Amniotic stem cell (primary cell): ENCODE results near the gene EME1.

Experiments
- DNase-seq: peaks from one replicate; lab custom pipeline; 2025; lab: John Stamatoyannopoulos, UW

Gene EME1

DNA sequence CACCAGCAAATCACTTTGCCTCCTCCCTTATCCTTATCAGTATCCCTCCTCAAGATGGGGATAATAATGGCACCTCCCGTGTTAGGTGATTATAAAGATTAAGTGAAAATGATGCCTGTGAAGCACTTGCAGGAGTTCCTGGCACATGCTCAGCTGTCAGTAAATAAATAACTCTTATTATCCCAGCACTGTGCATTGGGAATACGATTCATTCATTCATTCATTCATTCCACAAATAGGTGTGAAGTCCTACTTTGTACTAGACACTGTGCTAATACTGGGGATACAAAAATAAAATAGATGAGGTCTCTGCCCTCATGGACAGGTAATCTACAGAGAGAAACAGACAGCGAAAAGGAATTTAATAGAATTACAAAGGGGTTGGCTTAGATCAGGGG lies 25.1 kb upstream of the EME1 start:
- DNase-seq: no peak

DNA sequence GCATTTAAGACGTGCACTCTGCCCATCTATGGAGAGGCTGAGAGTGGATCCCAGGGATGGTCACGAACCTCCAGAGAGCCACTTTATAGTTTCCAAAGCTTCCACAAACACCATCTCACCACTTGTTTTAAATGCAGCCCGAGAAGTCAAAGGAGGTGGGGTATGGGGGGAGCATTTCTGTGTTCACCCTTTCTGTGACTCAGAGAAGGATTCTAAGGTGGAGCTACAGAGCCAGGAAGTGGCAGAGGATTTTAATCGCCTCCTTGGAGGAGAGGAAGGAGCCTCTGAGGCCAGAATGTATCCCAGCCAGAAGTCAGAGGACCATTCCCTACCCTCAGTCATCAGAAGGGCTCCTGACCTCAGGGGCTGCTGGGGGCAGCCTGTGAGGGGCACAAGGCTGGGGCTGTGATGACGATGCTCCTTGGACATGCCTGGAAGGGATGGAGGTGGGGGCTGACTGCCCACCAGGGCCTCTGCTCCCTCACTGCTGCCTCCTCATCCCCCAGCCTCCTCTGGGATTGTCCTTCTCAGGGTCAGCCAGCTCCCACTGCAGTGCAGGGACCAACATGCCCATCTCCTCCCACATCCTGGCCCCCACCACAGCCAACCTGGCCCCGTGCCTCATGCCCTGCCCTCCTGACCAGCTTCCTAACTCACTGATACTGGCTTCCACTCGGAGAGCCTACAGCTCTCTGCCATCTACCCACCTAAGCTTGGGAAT lies 24.3 kb upstream of the EME1 start:
- peak; percentile 10 for DNase-seq

- DNase-seq: no peak
Observed at GRCh38 chr17:50349243-50349600, 23.8 kb upstream of the EME1 start.

GRCh38 chr17:50350733-50351132 lies 22.3 kb upstream of the EME1 start:
- DNase-seq: no peak

GRCh38 chr17:50352072-50352692 lies 20.8 kb upstream of the EME1 start:
- DNase-seq: no peak

DNA sequence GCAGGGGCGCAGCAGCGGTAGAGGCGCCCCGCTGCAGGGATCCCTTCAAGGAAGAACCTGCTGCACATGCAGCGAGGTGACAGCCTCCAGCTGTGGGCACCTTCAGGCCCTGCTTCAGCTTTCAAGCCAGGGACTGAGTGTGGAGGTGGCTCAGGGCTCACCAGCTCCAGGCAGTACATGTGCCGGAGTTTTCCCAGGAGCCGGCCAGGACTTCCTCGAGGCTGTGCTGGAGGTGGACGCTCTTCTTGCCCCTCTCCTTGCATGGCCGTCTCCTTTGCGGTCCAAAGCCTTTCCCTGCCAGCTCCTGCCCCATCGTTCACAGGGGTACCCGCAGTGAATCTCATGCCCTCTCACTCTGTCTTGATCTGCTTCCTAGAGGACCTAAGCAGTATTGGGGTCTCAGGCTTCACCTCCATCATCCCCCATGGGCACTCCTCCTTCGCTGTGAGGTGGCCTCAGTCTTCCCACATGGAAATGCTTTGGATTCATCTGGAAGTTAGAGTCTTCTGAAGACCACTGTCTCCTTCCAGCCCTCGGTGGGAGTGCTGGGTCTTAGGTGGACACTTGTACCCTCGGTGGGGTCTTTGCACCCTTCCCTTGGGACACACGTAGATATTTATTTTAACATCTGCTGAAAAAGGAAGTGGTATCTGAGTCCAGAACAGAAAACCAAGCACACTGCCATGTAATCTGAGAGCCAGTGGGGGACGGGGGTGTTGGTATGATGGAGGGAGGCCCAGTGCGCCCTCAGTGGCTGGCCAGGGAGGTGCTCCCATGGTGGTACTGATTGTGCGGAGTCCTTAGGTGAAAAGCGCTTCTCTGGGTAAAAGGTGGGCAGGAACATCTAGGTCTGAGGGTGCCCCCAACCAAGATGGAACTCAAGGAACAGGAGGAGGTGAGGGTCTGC lies 20.1 kb upstream of the EME1 start:
- no peak for DNase-seq

- DNase-seq: no peak
Observed at GRCh38 chr17:50353600-50354195, 19.3 kb upstream of the EME1 start.

- DNase-seq: no peak
Observed at GRCh38 chr17:50354198-50354597, 18.8 kb upstream of the EME1 start.

GRCh38 chr17:50354776-50355175 lies 18.3 kb upstream of the EME1 start:
- no peak for DNase-seq

- DNase-seq: no peak
Observed at GRCh38 chr17:50355336-50355700, 17.7 kb upstream of the EME1 start.

DNA sequence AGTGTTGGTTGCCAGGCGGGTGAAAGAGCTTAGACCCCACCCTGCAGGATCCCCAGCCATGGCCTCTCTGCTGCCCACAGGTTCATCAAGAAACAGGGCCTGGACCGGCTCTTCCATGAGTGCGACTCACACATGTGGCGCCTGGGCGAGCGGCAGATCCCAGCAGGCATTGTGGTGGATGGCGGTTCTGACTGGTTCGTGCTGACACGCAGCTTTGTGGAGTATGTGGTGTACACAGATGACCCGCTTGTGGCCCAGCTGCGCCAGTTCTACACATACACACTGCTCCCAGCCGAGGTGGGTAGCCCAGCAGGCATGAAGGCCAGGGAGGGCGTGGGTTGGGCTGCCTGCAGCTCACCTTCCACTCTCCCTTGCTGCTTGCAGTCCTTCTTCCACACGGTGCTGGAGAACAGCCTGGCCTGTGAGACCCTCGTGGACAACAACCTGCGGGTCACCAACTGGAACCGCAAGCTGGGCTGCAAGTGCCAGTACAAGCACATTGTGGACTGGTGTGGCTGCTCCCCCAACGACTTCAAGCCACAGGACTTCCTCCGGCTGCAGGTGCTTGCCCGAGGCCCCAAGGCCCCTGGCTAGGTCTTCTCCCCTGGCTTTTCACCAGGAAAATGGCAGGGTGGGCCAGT lies 17.2 kb upstream of the EME1 start:
- no peak for DNase-seq

DNA sequence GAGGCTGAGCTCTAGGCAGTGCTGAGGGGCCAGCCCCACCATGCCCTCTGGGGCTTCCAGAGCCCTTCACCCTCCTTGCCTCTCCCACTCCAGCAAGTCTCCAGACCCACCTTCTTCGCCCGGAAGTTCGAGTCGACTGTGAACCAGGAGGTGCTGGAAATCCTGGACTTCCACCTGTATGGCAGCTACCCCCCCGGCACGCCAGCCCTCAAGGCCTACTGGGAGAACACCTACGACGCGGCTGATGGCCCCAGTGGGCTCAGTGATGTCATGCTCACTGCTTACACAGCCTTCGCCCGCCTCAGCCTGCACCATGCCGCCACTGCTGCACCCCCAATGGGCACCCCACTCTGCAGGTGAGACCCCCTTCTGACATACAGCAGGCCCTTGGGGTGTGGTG lies 16.6 kb upstream of the EME1 start:
- DNase-seq: no peak

GRCh38 chr17:50356892-50357510 lies 16.0 kb upstream of the EME1 start:
- DNase-seq: no peak

DNA sequence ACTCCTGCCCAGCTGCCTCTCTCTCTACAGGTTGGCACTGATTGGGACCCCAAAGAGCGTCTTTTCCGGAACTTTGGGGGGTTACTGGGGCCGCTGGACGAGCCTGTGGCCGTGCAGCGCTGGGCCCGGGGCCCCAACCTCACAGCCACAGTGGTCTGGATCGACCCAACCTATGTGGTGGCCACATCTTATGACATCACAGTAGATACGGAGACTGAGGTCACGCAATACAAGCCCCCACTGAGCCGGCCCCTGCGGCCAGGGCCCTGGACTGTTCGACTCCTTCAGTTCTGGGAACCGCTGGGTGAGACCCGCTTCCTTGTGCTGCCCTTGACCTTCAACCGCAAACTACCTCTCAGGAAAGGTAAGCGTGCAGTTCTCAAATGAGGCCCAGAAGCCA lies 14.9 kb upstream of the EME1 start:
- no peak for DNase-seq

GRCh38 chr17:50359005-50359699 lies 13.9 kb upstream of the EME1 start:
- no peak for DNase-seq

DNA sequence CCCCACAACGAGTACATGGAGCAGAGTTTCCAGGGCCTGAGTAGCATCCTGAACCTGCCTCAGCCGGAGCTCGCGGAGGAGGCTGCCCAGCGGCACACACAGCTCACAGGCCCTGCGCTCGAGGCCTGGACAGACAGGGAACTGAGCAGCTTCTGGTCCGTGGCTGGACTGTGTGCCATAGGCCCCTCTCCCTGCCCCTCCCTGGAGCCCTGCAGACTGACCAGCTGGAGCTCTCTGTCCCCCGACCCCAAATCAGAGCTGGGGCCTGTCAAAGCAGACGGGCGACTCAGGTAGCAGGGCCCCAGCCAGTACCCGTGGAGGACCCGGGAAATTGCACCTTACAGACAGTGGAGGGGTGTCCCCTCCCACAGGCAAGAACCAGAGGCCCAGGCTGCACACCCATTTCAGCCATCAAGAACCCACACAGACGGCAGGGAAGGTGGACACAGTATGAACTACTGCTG lies 13.0 kb upstream of the EME1 start:
- no peak for DNase-seq

- no peak for DNase-seq
Observed at GRCh38 chr17:50360486-50361115, 12.4 kb upstream of the EME1 start.

- DNase-seq: no peak
Observed at GRCh38 chr17:50361561-50362480, 11.2 kb upstream of the EME1 start.

DNA sequence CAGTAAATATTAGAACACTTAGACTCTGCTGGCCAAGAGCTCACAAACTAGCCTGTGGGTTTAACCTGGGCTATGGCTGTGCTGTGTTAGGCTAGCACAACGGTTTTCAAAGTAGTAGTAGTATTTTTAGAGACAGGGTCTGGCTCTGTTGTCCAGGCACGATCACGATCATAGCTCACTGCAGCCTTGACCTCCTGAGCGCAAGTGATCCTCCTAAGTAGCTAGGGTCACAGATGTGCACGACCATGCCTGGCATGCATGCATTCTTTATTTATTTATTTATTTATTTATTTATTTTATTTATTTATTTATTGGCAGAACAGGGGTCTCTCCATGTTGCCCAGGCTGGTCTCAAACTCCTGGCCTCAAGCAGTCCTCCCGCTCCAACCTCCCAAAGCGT lies 10.4 kb upstream of the EME1 start:
- DNase-seq: no peak
